WTC11 (cell line): ENCODE measurements around the gene CS. TPM values are rescaled to one million over a fixed set of nuclear protein-coding genes. Genes with fewer than 3 reads are reported as not detected.

Experiments
- ATAC-seq: fragments of 200-7000 bp; cut with Tn5 transposase; 2 replicates; pipeline ENCODE4 v1.10.0; 2021; ENCODE audit warnings: mild to moderate bottlenecking, moderate library complexity
- CTCF ChIA-PET: fragments of 300-600 bp; sonication (Branson Sonifier 250); formaldehyde crosslinking; loops from one replicate; lab custom pipeline; 2021; ENCODE audit warnings: antibody characterized with exemption; lab: Charles Lee
- POLR2A ChIA-PET: fragments of 350-600 bp; sonication (Branson Sonifier 250); formaldehyde crosslinking; loops from one replicate; lab custom pipeline; 2021; ENCODE audit warnings: antibody characterized with exemption; lab: Charles Lee
- DNase-seq: peaks from one replicate; pipeline ENCODE4 v3.0.0; 2021; ENCODE audit warnings: low spot score
- H3K27ac Mint-ChIP-seq: 2 replicates; pipeline ENCODE4 v1.8.0; 2021; ENCODE audit warnings: mixed read lengths
- H3K27me3 Mint-ChIP-seq: 2 replicates; pipeline ENCODE4 v1.8.0; 2021; ENCODE audit warnings: low read depth, mild to moderate bottlenecking, moderate library complexity, mixed read lengths
- H3K36me3 Mint-ChIP-seq: 2 replicates; pipeline ENCODE4 v1.8.0; 2021; ENCODE audit warnings: mixed read lengths
- H3K4me1 Mint-ChIP-seq: 2 replicates; pipeline ENCODE4 v1.8.0; 2022; ENCODE audit warnings: mixed read lengths
- H3K4me3 Mint-ChIP-seq: 2 replicates; pipeline ENCODE4 v1.8.0; 2021; ENCODE audit warnings: mild to moderate bottlenecking, moderate library complexity, mixed read lengths
- H3K9me3 Mint-ChIP-seq: 2 replicates; pipeline ENCODE4 v1.8.0; 2021; ENCODE audit warnings: mixed read lengths
- AR ChIP-seq: fragments of 250-450 bp; sonication (Bioruptor Pico); IDR thresholded peaks from 2 replicates; pipeline ENCODE4 v1.9.0; 2021; ENCODE audit warnings: mild to moderate bottlenecking
- ESRRA ChIP-seq: sonication (generic); formaldehyde crosslinking; IDR thresholded peaks from 2 replicates; pipeline ENCODE4 v1.8.1; 2022; ENCODE audit warnings: mild to moderate bottlenecking, missing genetic modification reagents, borderline replicate concordance
- ETV6 ChIP-seq: sonication (generic); formaldehyde crosslinking; IDR thresholded peaks from 2 replicates; pipeline ENCODE4 v1.8.1; 2022; ENCODE audit warnings: mild to moderate bottlenecking, missing genetic modification reagents
- FOXP1 ChIP-seq: sonication (generic); formaldehyde crosslinking; IDR thresholded peaks from 2 replicates; pipeline ENCODE4 v1.8.0; 2022; ENCODE audit warnings: missing genetic modification reagents, mild to moderate bottlenecking, moderate library complexity, borderline replicate concordance
- JUN ChIP-seq: sonication (generic); formaldehyde crosslinking; IDR thresholded peaks from 2 replicates; pipeline ENCODE4 v1.8.0; 2023; ENCODE audit warnings: mild to moderate bottlenecking, missing genetic modification reagents
- MYBL2 ChIP-seq: sonication (generic); formaldehyde crosslinking; IDR thresholded peaks from 2 replicates; pipeline ENCODE4 v1.8.1; 2023; ENCODE audit warnings: mild to moderate bottlenecking, moderate library complexity, missing genetic modification reagents
- NFATC4 ChIP-seq: fragments of 250-450 bp; sonication (Bioruptor Pico); IDR thresholded peaks from 2 replicates; pipeline ENCODE4 v1.9.0; 2021; ENCODE audit warnings: mild to moderate bottlenecking
- NFYB ChIP-seq: sonication (generic); formaldehyde crosslinking; conservative IDR thresholded peaks from 2 replicates; pipeline ENCODE4 v1.8.0; 2022; ENCODE audit warnings: low read depth, missing genetic modification reagents
- NR2C2 ChIP-seq: sonication (generic); formaldehyde crosslinking; IDR thresholded peaks from 2 replicates; pipeline ENCODE4 v1.8.0; 2022; ENCODE audit warnings: mild to moderate bottlenecking, missing genetic modification reagents
- SMAD4 ChIP-seq: sonication (generic); formaldehyde crosslinking; IDR thresholded peaks from 2 replicates; pipeline ENCODE4 v1.8.0; 2022; ENCODE audit warnings: mild to moderate bottlenecking, missing genetic modification reagents
- SOX15 ChIP-seq: fragments of 250-450 bp; sonication (Bioruptor Pico); IDR thresholded peaks from 2 replicates; pipeline ENCODE4 v1.9.0; 2021; ENCODE audit warnings: mild to moderate bottlenecking
- TEAD1 ChIP-seq: sonication (generic); formaldehyde crosslinking; IDR thresholded peaks from 2 replicates; pipeline ENCODE4 v1.8.0; 2022; ENCODE audit warnings: mild to moderate bottlenecking, missing genetic modification reagents
- ZMAT4 ChIP-seq: fragments of 250-450 bp; sonication (Bioruptor Pico); IDR thresholded peaks from 2 replicates; pipeline ENCODE4 v1.9.0; 2021; ENCODE audit warnings: mild to moderate bottlenecking
- ZSCAN18 ChIP-seq: fragments of 250-450 bp; sonication (Bioruptor Pico); IDR thresholded peaks from 2 replicates; pipeline ENCODE4 v2.1.2; 2022; ENCODE audit warnings: mild to moderate bottlenecking, moderate library complexity
- total RNA-seq: library from RNA; stranded (reverse); gene quantifications from 3 replicates; pipeline ENCODE4 v1.2.3, GENCODE V29; 2021
- TF ChIP-seq, protein P1 (sequence below): sonication (generic); formaldehyde crosslinking; IDR thresholded peaks from 2 replicates; pipeline ENCODE4 v1.8.1; 2022; ENCODE audit warnings: mild to moderate bottlenecking, moderate library complexity, missing genetic modification reagents
- TF ChIP-seq, protein P2 (sequence below): sonication (generic); formaldehyde crosslinking; IDR thresholded peaks from 2 replicates; pipeline ENCODE4 v1.8.1; 2022; ENCODE audit warnings: missing genetic modification reagents, borderline replicate concordance
- TF ChIP-seq, protein P3 (sequence below): sonication (generic); formaldehyde crosslinking; IDR thresholded peaks from 2 replicates; pipeline ENCODE4 v1.8.0; 2023; ENCODE audit warnings: missing genetic modification reagents

Gene CS
- total RNA-seq, 1 experiment from 2014 or later: 275 TPM

DNA sequence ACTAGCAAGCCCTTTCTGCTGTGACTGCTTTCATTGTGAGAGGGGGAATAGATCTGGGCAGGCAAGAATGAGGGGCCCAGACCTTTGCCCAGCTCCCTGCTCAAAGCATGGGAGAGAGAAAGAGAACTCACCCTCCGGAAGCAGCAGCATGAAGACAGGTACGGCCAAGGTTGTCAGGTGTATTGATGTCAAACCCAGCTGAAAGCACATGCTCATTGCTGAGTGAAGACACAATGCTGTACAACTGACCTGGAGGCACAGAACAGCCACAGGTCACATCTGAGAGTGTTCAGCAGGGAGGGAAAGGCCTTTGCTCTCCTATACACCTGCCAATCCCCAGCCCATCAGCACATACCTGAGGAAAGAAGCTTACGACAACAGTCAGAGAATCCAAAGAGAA is 47.5 kb downstream of the CS start:
- H3K36me3 Mint-ChIP-seq: peaks cover 56% of the 10 kb centered on the region
- POLR2A ChIA-PET: no interaction called here

DNA sequence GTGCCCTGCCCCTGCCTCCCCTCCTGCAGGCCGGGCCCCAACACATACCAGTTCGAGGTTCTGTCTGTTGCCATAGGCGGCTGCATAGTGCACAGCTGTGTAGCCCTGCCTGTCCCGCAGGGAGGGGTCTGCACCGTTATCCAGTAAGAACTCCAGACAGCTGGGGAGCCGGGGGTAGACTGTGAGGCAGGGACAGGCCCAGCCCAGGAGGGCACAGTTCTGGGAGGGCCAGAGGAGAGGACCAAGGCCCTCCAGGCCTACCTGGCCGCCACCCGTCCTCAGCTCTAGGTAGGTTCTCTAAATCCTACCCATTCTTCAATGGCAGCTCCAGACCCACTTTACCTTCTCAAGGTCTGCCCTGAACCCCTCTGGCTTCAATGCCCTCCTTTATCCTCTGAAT is 51.4 kb downstream of the CS start:
- ATAC-seq: no peak
- Mint-ChIP-seq H3K27me3 (no peaks in the 10 kb centered on the region), H3K4me3 (no peak overlapping the region), H3K36me3 (peaks cover 65% of the 10 kb centered on the region), H3K27ac (no peak overlapping the region; the same call in 1 of the 2 replicates), H3K4me1 (no peaks in the 10 kb centered on the region)
- POLR2A ChIA-PET: interaction anchor here (0.6 kb wide), 1 partner anchor 19 kb away, joined by 3 read pairs; no protein-coding TSS in a partner anchor
- no peak for DNase-seq
- TF ChIP-seq NR2C2 (CRISPR knock-in tag) (no peak), ETV6 (CRISPR knock-in tag) (no peak), ZMAT4 (no peak), TEAD1 (CRISPR knock-in tag) (no peak), ESRRA (no peak), MYBL2 (CRISPR knock-in tag) (no peak)
- TF ChIP-seq, all 79 proteins: peak for 0
- H3K9me3 Mint-ChIP-seq: no peaks in the 10 kb centered on the region
- CTCF ChIA-PET: interaction anchor here (1.3 to 2.6 kb wide), 3 partner anchors 10 to 130 kb away, joined by 3 to 9 read pairs (median 6); partner anchors contain the start of genes ANKRD52 and ZC3H10

More for the DNA sequence above, 47.5 kb downstream of the CS start:
- H3K4me1 Mint-ChIP-seq: peaks cover 15% of the 10 kb centered on the region
- DNase-seq: no peak
- no peak for ATAC-seq
- CTCF ChIA-PET: interaction anchor here (0.8 kb wide), 1 partner anchor 46 kb away, joined by 4 read pairs; no protein-coding TSS in a partner anchor
- no peak overlapping the region for H3K27ac Mint-ChIP-seq
- no peaks in the 10 kb centered on the region for H3K9me3 Mint-ChIP-seq
- H3K27me3 Mint-ChIP-seq: no peaks in the 10 kb centered on the region
- H3K4me3 Mint-ChIP-seq: no peak overlapping the region
- no peak for TF ChIP-seq MYBL2 (CRISPR knock-in tag)
- TF ChIP-seq FOXP1 (CRISPR knock-in tag): no peak
- no peak for TF ChIP-seq NFATC4 (CRISPR knock-in tag)
- no peak for TF ChIP-seq NFYB
- TF ChIP-seq ZSCAN18 (CRISPR knock-in tag): no peak
- TF ChIP-seq ESRRA: no peak
- TF ChIP-seq, protein P1, sequence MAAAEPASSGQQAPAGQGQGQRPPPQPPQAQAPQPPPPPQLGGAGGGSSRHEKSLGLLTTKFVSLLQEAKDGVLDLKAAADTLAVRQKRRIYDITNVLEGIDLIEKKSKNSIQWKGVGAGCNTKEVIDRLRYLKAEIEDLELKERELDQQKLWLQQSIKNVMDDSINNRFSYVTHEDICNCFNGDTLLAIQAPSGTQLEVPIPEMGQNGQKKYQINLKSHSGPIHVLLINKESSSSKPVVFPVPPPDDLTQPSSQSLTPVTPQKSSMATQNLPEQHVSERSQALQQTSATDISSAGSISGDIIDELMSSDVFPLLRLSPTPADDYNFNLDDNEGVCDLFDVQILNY: no peak
- TF ChIP-seq SOX15 (CRISPR knock-in tag): no peak
- TF ChIP-seq, protein P2, sequence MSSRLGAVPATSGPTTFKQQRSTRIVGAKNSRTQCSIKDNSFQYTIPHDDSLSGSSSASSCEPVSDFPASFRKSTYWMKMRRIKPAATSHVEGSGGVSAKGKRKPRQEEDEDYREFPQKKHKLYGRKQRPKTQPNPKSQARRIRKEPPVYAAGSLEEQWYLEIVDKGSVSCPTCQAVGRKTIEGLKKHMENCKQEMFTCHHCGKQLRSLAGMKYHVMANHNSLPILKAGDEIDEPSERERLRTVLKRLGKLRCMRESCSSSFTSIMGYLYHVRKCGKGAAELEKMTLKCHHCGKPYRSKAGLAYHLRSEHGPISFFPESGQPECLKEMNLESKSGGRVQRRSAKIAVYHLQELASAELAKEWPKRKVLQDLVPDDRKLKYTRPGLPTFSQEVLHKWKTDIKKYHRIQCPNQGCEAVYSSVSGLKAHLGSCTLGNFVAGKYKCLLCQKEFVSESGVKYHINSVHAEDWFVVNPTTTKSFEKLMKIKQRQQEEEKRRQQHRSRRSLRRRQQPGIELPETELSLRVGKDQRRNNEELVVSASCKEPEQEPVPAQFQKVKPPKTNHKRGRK (CRISPR knock-in tag): no peak
- TF ChIP-seq SMAD4 (CRISPR knock-in tag): no peak
- TF ChIP-seq JUN (CRISPR knock-in tag): no peak

DNA sequence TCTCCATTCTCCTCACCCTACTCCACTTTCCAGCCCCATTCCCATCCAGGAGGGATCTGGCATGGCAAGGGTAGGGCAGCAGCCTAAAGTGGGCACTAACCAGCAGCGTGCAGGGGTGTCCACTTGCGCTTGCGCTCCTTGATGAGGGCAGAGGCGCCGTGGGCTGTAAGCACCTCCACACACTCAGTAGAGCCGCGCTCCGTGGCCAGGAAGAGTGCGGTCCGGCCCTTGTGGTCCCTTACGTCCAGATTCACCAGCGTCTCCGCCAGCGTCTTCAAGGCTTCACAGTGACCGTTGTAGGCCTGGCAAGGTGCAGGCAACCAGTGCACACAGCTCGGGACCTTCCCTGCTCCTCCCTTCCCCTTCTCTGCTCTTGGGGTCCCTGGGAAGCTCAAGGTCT is 52.2 kb downstream of the CS start:
- H3K4me1 Mint-ChIP-seq: no peaks in the 10 kb centered on the region
- no peak overlapping the region for H3K27ac Mint-ChIP-seq
- H3K4me3 Mint-ChIP-seq: no peak overlapping the region
- ChIA-PET POLR2A (interaction anchor here (0.5 kb wide), 2 partner anchors 17 to 68 kb away, joined by 3 to 4 read pairs; partner anchors contain the start of gene CNPY2), CTCF (interaction anchor here (0.6 to 2.6 kb wide), 5 partner anchors 10 to 129 kb away, joined by 3 to 9 read pairs (median 3); partner anchors contain the start of genes ANKRD52 and ZC3H10)
- H3K36me3 Mint-ChIP-seq: peaks cover 63% of the 10 kb centered on the region
- DNase-seq (no peak), ATAC-seq (no peak)
- H3K9me3 Mint-ChIP-seq: no peaks in the 10 kb centered on the region
- H3K27me3 Mint-ChIP-seq: no peaks in the 10 kb centered on the region
- TF ChIP-seq AR (CRISPR knock-in tag): no peak
- TF ChIP-seq, protein P3, sequence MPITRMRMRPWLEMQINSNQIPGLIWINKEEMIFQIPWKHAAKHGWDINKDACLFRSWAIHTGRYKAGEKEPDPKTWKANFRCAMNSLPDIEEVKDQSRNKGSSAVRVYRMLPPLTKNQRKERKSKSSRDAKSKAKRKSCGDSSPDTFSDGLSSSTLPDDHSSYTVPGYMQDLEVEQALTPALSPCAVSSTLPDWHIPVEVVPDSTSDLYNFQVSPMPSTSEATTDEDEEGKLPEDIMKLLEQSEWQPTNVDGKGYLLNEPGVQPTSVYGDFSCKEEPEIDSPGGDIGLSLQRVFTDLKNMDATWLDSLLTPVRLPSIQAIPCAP: no peak
